Trophoblast cell (in vitro differentiated cells and primary cell): ENCODE measurements around the gene CRAMP1.

Experiments
- DNase-seq, 2 donors: peaks; one replicate each; pipeline ENCODE4 v3.0.0-alpha.2; 2016
- H2AFZ ChIP-seq: 2 replicates; pipeline ENCODE4 v1.6.1; 2013; ENCODE audit warnings: low read length, moderate library complexity, mild to moderate bottlenecking; ENCODE audit not compliant: insufficient read depth, poor library complexity
- H2AK5ac ChIP-seq: 2 replicates; pipeline ENCODE4 v1.6.1; 2013; ENCODE audit warnings: mild to moderate bottlenecking, low read length
- H2BK120ac ChIP-seq: 2 replicates; pipeline ENCODE4 v1.6.1; 2013; ENCODE audit warnings: low read length, mild to moderate bottlenecking, moderate library complexity; ENCODE audit not compliant: insufficient read depth, poor library complexity
- H2BK12ac ChIP-seq: 2 replicates; pipeline ENCODE4 v1.6.1; 2013; ENCODE audit warnings: mild to moderate bottlenecking, low read length, moderate library complexity
- H2BK5ac ChIP-seq: 2 replicates; pipeline ENCODE4 v1.6.1; 2013; ENCODE audit warnings: low read length, low read depth, moderate library complexity, mild to moderate bottlenecking; ENCODE audit not compliant: poor library complexity
- H3K14ac ChIP-seq: 2 replicates; pipeline ENCODE4 v1.6.1; 2013; ENCODE audit warnings: mild to moderate bottlenecking, low read length
- H3K18ac ChIP-seq: 2 replicates; pipeline ENCODE4 v1.6.1; 2013; ENCODE audit warnings: mild to moderate bottlenecking, low read length
- H3K23ac ChIP-seq: 2 replicates; pipeline ENCODE4 v1.6.1; 2013; ENCODE audit warnings: low read length
- H3K27ac ChIP-seq: 2 replicates; pipeline ENCODE4 v1.5.1; 2013; ENCODE audit warnings: low read depth, mild to moderate bottlenecking, inconsistent platforms, low read length, moderate library complexity
- H3K27me3 ChIP-seq: 2 replicates; pipeline ENCODE4 v1.6.1; 2013; ENCODE audit warnings: inconsistent platforms, mild to moderate bottlenecking, low read length, moderate library complexity; ENCODE audit not compliant: insufficient read depth
- H3K36me3 ChIP-seq, 2 experiments: 1 replicate in 1 of 2; 2 replicates in 1 of 2; pipeline ENCODE4 v1.6.1; 2013; ENCODE audit warnings: low read length in 2 of 2, mild to moderate bottlenecking in 2 of 2, moderate library complexity in 1 of 2; ENCODE audit not compliant: insufficient read depth in 2 of 2, control insufficient read depth in 1 of 2
- H3K4ac ChIP-seq: 2 replicates; pipeline ENCODE4 v1.6.1; 2013; ENCODE audit warnings: low read depth, mild to moderate bottlenecking, low read length, moderate library complexity
- H3K4me1 ChIP-seq, 2 experiments: 1 replicate in 1 of 2; 2 replicates in 1 of 2; pipeline ENCODE4 v1.6.1; 2013; ENCODE audit warnings: low read length in 2 of 2, mild to moderate bottlenecking in 2 of 2, moderate library complexity in 1 of 2; ENCODE audit not compliant: insufficient read depth in 2 of 2, control insufficient read depth in 1 of 2
- H3K4me2 ChIP-seq: 2 replicates; pipeline ENCODE4 v1.6.1; 2013; ENCODE audit warnings: inconsistent platforms, mild to moderate bottlenecking, low read length, moderate library complexity
- H3K4me3 ChIP-seq: 2 replicates; pipeline ENCODE4 v1.5.1; 2013; ENCODE audit warnings: mild to moderate bottlenecking, low read depth, low read length, inconsistent platforms
- H3K79me1 ChIP-seq: one replicate; pipeline ENCODE4 v1.6.1; 2013; ENCODE audit warnings: low read length
- H3K79me2 ChIP-seq: 2 replicates; pipeline ENCODE4 v1.6.1; 2013; ENCODE audit warnings: low read length, mild to moderate bottlenecking; ENCODE audit not compliant: control insufficient read depth, insufficient read depth, poor library complexity
- H3K9ac ChIP-seq: 2 replicates; pipeline ENCODE4 v1.6.1; 2013; ENCODE audit warnings: mild to moderate bottlenecking, low read length
- H3K9me3 ChIP-seq: 2 replicates; pipeline ENCODE4 v1.6.1; 2013; ENCODE audit warnings: low read depth, mild to moderate bottlenecking, control low read depth, inconsistent platforms, low read length; ENCODE audit not compliant: insufficient read depth
- H4K12ac ChIP-seq: 2 replicates; pipeline ENCODE4 v1.6.1; 2013; ENCODE audit warnings: low read depth, mild to moderate bottlenecking, low read length, moderate library complexity
- H4K8ac ChIP-seq: 2 replicates; pipeline ENCODE4 v1.6.1; 2013; ENCODE audit warnings: low read depth, mild to moderate bottlenecking, low read length, moderate library complexity
- H4K91ac ChIP-seq: one replicate; pipeline ENCODE4 v1.6.1; 2013; ENCODE audit warnings: low read depth, mild to moderate bottlenecking, low read length, moderate library complexity
- WGBS: extraction: QIAGEN DNeasy Blood & Tissue Kit; methylation state at CpG from one replicate; pipeline ENCODE4 v1.1.7; 2013; ENCODE audit warnings: missing lambda C conversion rate; ENCODE audit not compliant: insufficient read length, insufficient coverage; ENCODE audit errors: extremely low coverage; 5-methylcytosine and 5-hydroxymethylcytosine counted together

CRAMP1 gene

DNA sequence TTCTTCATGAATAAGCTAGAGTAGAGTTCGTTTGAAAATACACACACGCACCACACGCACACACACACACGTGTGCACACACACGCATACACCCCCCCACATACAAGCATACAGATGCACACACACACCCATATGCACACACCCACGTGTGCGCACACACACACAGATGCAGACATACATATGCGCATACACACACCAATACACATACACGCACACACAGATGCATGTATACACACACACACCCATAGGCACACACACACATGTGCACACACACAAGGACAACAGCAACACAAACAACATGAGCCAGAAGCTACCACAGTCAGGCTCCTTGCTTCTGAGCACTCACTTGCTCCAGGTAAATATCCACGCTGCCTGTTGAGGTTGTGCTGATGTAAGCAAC, 5.4 kb upstream of the CRAMP1 start:
- Histone ChIP-seq H2BK5ac (no peak overlapping the region), H3K18ac (no peak overlapping the region), H4K12ac (no peak overlapping the region), H3K9me3 (no peaks in the 10 kb centered on the region), H2BK120ac (no peak overlapping the region), H3K4me3 (peak overlapping the region; percentile 25), H4K8ac (no peak overlapping the region), H3K27me3 (no peaks in the 10 kb centered on the region), H3K14ac (no peak overlapping the region), H2AK5ac (no peak overlapping the region), H4K91ac (no peak overlapping the region), H3K27ac (no peak overlapping the region), H3K4me1 (peaks cover 7% of the 10 kb centered on the region in 2 experiments), H3K4me2 (no peak overlapping the region), H3K36me3 (peaks cover 8 to 13% of the 10 kb centered on the region in 2 experiments), H3K4ac (no peak overlapping the region), H2BK12ac (no peak overlapping the region), H3K9ac (no peak overlapping the region), H3K79me2 (peaks cover 5% of the 10 kb centered on the region), H3K23ac (no peak overlapping the region), H3K79me1 (peaks cover 10% of the 10 kb centered on the region), H2AFZ (no peak overlapping the region)
- no CpG with 5 or more reads among the region's 10 CpGs for WGBS
- no peak for DNase-seq

DNA sequence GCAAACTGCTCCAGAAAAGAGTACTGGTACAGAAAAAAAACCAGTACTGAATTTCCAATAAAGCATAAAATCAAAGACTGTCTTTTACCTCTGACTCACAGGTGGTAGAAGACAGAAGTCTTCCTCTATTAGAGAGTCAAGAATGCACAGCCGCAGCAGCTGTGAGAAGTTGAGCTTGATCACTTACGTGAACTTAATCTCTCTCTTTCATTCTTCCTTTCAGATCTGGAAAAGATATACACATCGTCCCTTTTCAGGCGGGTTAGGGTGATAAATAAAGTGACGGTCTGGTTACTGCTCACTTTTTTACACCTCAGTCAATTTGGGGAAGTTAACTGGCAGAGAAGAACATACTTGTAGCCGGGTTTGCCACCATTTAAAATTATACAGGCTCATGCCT, 4.2 kb upstream of the CRAMP1 start:
- Histone ChIP-seq H3K4me2 (no peak overlapping the region), H3K18ac (no peak overlapping the region), H3K79me2 (peaks cover 9% of the 10 kb centered on the region), H3K4me3 (no peak overlapping the region), H3K27me3 (peaks cover 2% of the 10 kb centered on the region), H4K8ac (no peak overlapping the region), H3K27ac (no peak overlapping the region), H2AK5ac (no peak overlapping the region), H3K14ac (no peak overlapping the region), H2BK120ac (no peak overlapping the region), H3K9me3 (no peaks in the 10 kb centered on the region), H3K36me3 (peaks cover 8 to 10% of the 10 kb centered on the region in 2 experiments), H3K79me1 (peaks cover 10% of the 10 kb centered on the region), H2BK5ac (no peak overlapping the region), H3K4ac (no peak overlapping the region), H2BK12ac (no peak overlapping the region), H2AFZ (no peak overlapping the region), H3K4me1 (peaks cover 9 to 10% of the 10 kb centered on the region in 2 experiments), H4K12ac (no peak overlapping the region), H4K91ac (no peak overlapping the region), H3K23ac (no peak overlapping the region), H3K9ac (no peak overlapping the region)
- no peak for DNase-seq
- WGBS = no CpG with 5 or more reads among the region's 6 CpGs

DNA sequence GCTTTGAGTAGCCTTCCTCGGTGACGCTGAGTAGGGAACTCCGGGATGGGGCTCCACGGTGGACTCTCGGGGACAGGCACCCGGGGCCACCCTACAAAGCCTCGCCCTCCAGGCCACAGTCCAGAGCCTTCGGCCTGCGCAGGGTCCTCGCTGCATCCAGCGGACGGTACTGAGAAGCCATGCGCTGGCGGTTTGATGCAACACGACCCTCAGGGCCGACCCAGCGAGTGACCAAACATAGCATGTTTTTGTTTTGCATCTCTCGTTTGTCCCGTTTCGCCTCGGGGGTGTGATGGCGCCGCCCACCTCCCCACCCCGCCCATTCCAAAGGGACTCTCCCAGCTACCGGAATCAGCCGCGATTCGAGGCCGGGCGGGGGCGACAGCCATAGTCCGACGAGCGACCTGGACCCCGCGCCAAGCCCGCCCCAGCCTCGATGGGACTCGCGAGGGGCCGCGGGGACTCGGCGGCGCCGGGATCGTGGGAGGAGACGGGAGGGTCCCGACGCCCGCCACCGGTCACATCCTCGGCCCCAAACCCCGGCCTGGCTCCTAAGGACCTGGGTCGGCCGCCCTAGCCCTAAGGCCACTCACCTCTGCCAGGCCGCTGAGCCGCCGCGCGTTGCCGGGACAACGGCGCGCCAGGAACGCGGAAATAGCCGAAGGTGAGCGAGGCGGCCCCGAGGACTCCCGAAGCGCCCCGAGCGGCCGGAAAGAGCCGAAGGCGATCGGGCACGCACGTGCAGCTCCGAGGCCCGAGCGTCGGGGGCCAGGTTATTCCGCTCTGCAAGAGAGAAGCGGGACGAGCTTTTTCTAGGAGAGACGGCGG, 1.9 kb upstream of the CRAMP1 start:
- Histone ChIP-seq H3K79me1 (peaks cover 15% of the 10 kb centered on the region), H3K4me1 (peaks cover 16 to 19% of the 10 kb centered on the region in 2 experiments), H2AK5ac (peak overlapping the region; percentile 51), H2BK120ac (peak overlapping the region; percentile 67), H3K4me3 (peak overlapping the region; percentile 84), H4K91ac (peak overlapping the region; percentile 81), H3K23ac (no peak overlapping the region), H3K9me3 (no peaks in the 10 kb centered on the region), H3K9ac (peak overlapping the region; percentile 73), H4K12ac (peak overlapping the region; percentile 87), H3K4me2 (peak overlapping the region; percentile 99), H2AFZ (peak overlapping the region; percentile 74), H3K4ac (peak overlapping the region; percentile 43), H3K14ac (peak overlapping the region; percentile 86), H4K8ac (peak overlapping the region; percentile 82), H3K27ac (peak overlapping the region; percentile 86), H2BK5ac (peak overlapping the region; percentile 54), H2BK12ac (no peak overlapping the region), H3K18ac (peak overlapping the region; percentile 60), H3K27me3 (peaks cover 9% of the 10 kb centered on the region), H3K79me2 (peaks cover 20% of the 10 kb centered on the region), H3K36me3 (peaks cover 8 to 10% of the 10 kb centered on the region in 2 experiments)
- no CpG with 5 or more reads among the region's 90 CpGs for WGBS
- peak; percentile 94 to 98 for DNase-seq

DNA sequence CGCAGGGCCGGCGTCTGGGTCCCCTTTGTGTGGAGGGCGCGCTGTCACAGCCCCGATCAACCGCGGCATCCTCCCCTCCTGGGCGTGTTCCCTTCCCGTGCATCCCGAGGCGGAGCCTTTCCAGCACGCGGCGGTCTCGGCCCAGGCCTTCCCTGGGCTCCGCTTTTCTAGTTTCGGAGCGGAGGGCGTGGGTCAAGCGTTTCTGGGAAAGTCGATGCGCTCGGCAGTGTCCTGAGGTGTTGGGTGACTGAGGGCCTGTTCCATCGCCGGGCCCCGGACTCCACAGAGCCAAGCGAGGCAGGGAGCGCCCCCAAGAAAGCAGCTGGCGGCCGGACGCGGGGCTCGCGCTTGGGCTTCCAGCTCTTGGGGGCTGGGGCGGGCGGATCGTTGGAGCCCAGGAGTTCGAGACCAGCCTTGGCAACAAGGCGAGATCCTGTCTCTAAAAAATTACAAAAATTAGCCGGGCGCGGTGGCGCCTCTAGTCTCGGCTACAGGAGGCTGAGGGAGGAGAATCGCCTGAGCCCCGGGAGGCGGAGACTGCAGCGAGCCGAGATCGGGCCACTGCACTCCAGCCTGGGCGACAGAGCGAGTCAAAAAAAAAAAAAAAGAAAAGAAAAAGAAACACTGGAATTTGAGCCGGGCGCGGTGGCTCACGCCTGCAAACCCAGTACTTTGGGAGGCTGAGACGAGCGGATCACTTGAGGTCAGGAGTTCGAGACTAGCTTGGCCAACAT, 1.1 kb upstream of the CRAMP1 start:
- Histone ChIP-seq H2BK12ac (no peak overlapping the region), H4K12ac (peak overlapping the region; percentile 4), H3K4me2 (peak overlapping the region; percentile 99), H3K4me1 (peaks cover 19% of the 10 kb centered on the region in 2 experiments), H3K23ac (no peak overlapping the region), H2BK120ac (peak overlapping the region; percentile 4), H3K4me3 (peak overlapping the region; percentile 34), H3K36me3 (peaks cover 4 to 6% of the 10 kb centered on the region in 2 experiments), H3K18ac (no peak overlapping the region), H3K27ac (peak overlapping the region; percentile 16), H3K79me2 (peaks cover 20% of the 10 kb centered on the region), H3K4ac (peak overlapping the region; percentile 29), H3K9ac (peak overlapping the region; percentile 18), H2AFZ (peak overlapping the region; percentile 42), H2BK5ac (peak overlapping the region; percentile 13), H3K27me3 (peaks cover 9% of the 10 kb centered on the region), H4K8ac (peak overlapping the region; percentile 82), H2AK5ac (no peak overlapping the region), H3K9me3 (no peaks in the 10 kb centered on the region), H3K14ac (peak overlapping the region; percentile 37), H4K91ac (peak overlapping the region; percentile 84), H3K79me1 (peaks cover 15% of the 10 kb centered on the region)
- peak; percentile 58 to 71 for DNase-seq
- WGBS = no CpG with 5 or more reads among the region's 60 CpGs
